ENCODE data around the gene KLK7.

The KLK7 gene

DNA sequence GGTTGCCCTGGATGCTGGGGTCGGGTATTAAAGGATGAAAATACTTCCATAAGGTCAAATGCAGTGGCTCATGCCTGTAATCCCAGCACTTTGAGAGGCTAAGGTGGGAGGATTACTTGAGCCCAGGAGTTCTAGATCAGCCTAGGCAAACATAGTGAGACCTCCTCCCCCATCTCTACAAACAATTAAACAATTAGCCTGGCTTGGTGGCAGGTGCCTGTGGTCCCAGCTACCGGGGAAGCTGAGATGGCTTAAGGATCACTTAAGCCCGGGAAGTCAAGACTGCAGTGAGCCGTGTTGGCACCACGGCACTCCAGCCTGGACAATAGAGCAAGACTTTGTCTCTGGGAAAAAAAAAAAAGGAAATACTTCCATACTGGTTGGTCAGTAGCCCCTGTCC, 41.2 kb upstream of the KLK7 start:
- H3K27me3 ChIP-seq: peaks cover 7% of the 10 kb centered on the region

DNA sequence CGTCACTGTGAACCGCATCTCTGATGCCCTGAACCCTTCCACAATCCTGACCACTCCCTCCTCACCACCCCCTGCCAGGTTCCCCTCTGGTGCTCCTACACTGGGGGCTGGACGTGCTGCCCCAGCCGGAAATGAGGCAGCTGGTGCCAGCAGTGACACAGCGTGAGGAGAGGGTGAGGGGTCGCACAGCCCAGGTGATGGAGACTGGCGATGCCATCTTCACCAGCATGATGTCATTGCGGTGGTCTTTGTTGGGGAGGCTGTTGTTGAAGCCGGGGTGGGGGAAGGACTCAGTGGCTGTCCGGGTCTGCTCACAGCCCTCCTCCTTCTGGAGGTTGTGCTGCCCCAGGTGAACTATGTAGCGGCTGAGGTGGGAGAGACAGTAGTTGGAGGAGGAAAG, 40.2 kb upstream of the KLK7 start:
- no peaks in the 10 kb centered on the region for H3K36me3 ChIP-seq
- TF ChIP-seq Cebpa-rat (IDR thresholded peaks at IDR 0.05): no peak
- H3K4me3 ChIP-seq: no peak overlapping the region
- peaks cover 17% of the 10 kb centered on the region for H3K27me3 ChIP-seq
- no peak overlapping the region for H3K4me2 ChIP-seq
- H3K4me1 ChIP-seq: peaks cover 6% of the 10 kb centered on the region; the same call in 1 of the 2 replicates
- no peaks in the 10 kb centered on the region; the same call in 1 of the 2 replicates for H4K20me1 ChIP-seq
- H3K27ac ChIP-seq: no peak overlapping the region
- H3K9me3 ChIP-seq: no peaks in the 10 kb centered on the region
- no peak overlapping the region for H3K9ac ChIP-seq

More for the DNA sequence above, 41.2 kb upstream of the KLK7 start:
- no peaks in the 10 kb centered on the region for H3K9me3 ChIP-seq
- no peaks in the 10 kb centered on the region for H3K36me3 ChIP-seq
- H3K27ac ChIP-seq: no peak overlapping the region
- H3K4me2 ChIP-seq: no peak overlapping the region
- no peaks in the 10 kb centered on the region; the same call in 1 of the 2 replicates for H3K4me1 ChIP-seq
- no peak overlapping the region for H3K9ac ChIP-seq
- no peak for TF ChIP-seq Cebpa-rat (IDR thresholded peaks at IDR 0.05)
- H4K20me1 ChIP-seq: no peaks in the 10 kb centered on the region; the same call in 1 of the 2 replicates
- H3K4me3 ChIP-seq: no peak overlapping the region

DNA sequence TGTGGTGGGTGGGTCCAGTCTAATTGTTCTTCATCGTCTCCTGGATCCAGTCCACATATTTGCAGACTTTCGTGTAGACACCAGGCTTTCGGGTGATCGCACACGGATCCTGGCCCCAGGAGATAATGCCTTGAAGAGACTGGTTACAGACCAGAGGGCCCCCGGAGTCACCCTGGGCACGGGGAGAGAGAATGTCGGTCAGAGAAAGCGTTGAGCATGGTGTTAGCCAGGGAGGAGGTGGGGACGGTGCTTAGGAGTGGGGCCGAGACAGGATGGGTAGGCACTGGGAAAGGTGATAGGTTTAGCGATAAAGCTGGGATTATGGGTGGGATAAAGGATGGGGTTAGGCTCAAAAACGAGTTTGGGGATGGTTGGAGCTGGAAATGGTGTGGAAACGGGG, 38.8 kb upstream of the KLK7 start:
- Histone ChIP-seq H3K27me3 (peaks cover 31% of the 10 kb centered on the region), H3K4me1 (peaks cover 15% of the 10 kb centered on the region; the same call in 1 of the 2 replicates), H3K4me3 (no peak overlapping the region), H4K20me1 (no peaks in the 10 kb centered on the region; the same call in 1 of the 2 replicates), H3K4me2 (no peak overlapping the region), H3K27ac (no peak overlapping the region), H3K9ac (no peak overlapping the region), H3K36me3 (no peaks in the 10 kb centered on the region), H3K9me3 (no peaks in the 10 kb centered on the region)
- TF ChIP-seq Cebpa-rat (IDR thresholded peaks at IDR 0.05): no peak

DNA sequence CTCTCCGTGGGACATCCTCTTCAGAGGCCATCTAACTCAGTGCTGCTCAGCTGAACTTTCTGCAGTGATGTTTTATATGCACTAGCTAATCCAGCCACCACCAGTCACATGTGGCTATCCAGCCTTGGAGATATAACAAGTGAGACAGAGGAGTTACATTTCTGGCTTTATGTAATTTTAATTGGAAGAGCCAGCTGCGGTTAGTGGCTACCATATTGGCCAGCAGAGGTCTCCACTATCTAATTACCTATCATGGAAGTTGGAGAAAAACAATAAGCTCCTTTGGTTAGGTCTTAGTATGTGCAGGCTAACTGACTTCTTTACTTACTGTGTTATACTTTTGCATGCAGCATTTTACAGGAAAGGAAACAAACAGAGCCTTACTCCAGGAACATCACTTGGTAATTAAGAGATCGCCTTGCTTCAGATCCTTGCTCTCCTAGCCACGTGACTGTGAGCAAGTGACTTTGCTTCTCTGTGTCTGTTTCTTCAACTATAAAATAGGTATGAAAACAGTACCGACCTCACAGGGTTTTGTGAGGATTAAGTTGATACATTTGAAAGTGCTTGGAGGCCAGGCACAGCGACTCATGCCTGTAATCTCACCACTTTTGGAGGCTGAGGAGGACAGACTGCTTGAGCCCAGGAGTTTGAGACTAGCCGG, 37.4 kb upstream of the KLK7 start:
- peaks cover 15% of the 10 kb centered on the region; the same call in 1 of the 2 replicates for H3K4me1 ChIP-seq
- H3K4me2 ChIP-seq: no peak overlapping the region
- no peak overlapping the region for H3K27ac ChIP-seq
- H3K36me3 ChIP-seq: no peaks in the 10 kb centered on the region
- no peaks in the 10 kb centered on the region for H3K9me3 ChIP-seq
- no peak overlapping the region for H3K9ac ChIP-seq
- no peaks in the 10 kb centered on the region; the same call in 1 of the 2 replicates for H4K20me1 ChIP-seq
- H3K4me3 ChIP-seq: no peak overlapping the region
- no peak for TF ChIP-seq Cebpa-rat (IDR thresholded peaks at IDR 0.05)
- peaks cover 42% of the 10 kb centered on the region for H3K27me3 ChIP-seq

DNA sequence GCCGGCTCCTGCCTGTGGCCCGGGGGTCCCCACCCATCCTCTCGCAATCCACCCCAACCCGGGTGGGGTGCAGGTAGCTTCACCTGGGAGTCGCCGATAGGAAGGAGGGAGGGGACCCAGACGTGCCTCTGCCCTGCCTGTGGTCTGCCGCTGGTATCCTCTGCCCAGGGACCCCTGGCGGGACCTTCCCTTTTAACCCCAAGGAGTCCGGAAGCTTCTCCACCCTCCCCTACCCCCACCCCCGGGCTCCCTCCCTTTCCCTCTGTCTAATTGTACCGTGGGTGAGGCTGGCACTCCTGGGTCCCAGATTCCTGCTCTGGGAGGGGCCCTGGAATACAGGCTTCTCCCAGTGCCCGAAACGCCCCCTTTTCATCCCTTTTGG, 35.8 kb upstream of the KLK7 start, which contains the start of gene KLK10:
Gene KLK10 (minus strand): TSS at position 166 of the 382 bp plus-strand sequence. CDS start 579 bp downstream, outside the sequence.
- Histone ChIP-seq H3K4me2 (peak within 1 kb of the TSS; percentile 64), H3K27me3 (peaks cover 42% of the 10 kb centered on the region), H3K4me3 (peak within 1 kb of the TSS; percentile 41)

DNA sequence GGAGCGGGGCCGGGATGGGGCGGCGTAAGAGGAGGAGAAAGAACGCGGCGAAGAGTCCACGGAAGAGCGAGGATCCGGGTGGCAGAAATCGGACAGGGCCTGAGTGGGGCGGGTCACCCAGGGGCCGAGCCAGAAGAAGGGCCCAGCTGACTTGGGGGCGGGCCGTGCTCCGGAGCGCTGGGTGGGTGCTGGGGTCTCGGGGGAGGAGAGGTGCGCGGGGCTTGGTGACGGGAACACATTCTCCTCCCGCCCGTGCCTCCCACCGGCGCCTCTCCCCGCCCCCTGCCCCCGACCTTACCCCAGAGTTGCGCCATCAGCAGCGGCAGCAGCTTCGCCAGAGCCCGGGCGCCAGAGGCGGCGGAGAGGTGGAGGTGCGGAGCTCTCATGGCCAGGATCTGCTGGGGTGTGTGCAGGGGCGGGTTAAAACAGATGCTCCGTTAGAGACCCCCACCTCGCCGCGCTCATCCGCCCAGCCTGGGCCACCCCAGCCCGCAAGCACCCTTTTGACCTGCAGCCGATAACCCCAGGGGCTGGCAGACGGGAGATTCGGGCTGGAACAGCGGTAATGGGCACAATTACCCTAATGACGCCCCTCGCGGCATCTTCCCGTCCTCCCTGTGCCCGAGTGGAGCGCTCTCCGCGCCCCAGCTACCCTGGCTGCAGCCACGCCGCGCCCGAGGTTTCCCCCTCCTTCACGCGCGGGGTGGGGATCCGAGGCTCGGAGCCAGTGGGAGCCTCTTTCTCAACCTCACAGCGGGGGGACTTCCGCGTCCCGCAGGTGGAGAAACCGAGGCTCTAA, 35.2 kb upstream of the KLK7 start:
- Histone ChIP-seq H3K9me3 (no peaks in the 10 kb centered on the region), H3K9ac (no peak overlapping the region), H4K20me1 (no peaks in the 10 kb centered on the region; the same call in 1 of the 2 replicates), H3K27me3 (peaks cover 42% of the 10 kb centered on the region), H3K4me1 (peaks cover 16% of the 10 kb centered on the region; the same call in 1 of the 2 replicates), H3K4me2 (peak overlapping the region; percentile 64), H3K4me3 (peak overlapping the region; percentile 41), H3K36me3 (no peaks in the 10 kb centered on the region), H3K27ac (no peak overlapping the region)
- TF ChIP-seq Cebpa-rat (IDR thresholded peaks at IDR 0.05): no peak

More for the DNA sequence above, 35.8 kb upstream of the KLK7 start, which contains the start of gene KLK10:
- TF ChIP-seq Cebpa-rat (IDR thresholded peaks at IDR 0.05): no peak
- Histone ChIP-seq H3K27ac (no peak within 1 kb of the TSS), H3K36me3 (no peaks in the 10 kb centered on the region), H3K4me1 (peaks cover 15% of the 10 kb centered on the region; the same call in 1 of the 2 replicates), H3K9me3 (no peaks in the 10 kb centered on the region), H4K20me1 (no peaks in the 10 kb centered on the region; the same call in 1 of the 2 replicates), H3K9ac (no peak within 1 kb of the TSS)

DNA sequence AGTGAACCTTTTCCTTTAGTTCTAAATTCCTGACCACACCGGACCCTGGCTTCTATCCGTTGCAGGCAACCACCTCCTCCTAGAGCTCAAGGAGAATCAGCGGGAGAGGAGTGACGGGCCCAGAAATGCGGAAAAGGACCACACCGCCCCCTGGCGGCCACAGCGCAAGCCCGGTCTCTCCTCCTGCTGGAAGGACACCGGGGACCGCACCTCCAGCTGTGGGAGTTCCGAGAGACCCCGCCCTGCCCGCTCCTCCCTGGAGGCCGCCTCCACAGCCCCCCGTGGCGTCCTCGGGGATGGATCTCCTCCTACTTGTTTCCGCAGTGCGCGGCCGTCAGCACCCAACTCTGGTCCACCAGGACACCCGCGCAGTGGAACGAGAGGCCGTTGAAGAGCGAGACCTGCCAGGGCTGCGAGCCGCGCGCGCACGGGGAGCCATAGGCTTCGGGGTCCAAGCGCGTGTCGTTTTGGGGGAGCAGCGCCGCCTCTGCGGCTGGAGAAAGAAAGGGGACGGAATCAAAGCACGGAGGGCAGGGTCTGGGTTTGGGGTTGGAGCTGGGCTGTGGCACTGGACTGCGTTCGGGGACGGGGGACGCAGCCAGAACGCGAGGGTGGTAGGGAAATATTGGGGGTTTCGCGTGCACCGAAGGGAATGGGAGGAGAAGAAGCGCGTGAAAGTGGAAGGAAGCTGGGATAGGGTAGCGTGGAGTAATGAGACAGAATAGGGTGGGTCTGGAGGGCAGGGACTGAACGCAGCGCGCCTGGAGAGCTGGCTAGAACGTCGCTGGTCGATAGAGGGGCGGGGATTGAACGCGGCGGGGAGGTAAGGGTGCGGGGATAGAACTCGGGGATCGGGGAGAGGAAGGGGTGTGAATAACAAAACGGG, 33.3 kb upstream of the KLK7 start:
- H3K9me3 ChIP-seq: no peaks in the 10 kb centered on the region
- peaks cover 42% of the 10 kb centered on the region for H3K27me3 ChIP-seq
- TF ChIP-seq Cebpa-rat (IDR thresholded peaks at IDR 0.05): no peak
- no peak overlapping the region for H3K27ac ChIP-seq
- no peaks in the 10 kb centered on the region for H3K36me3 ChIP-seq
- no peak overlapping the region for H3K9ac ChIP-seq
- no peak overlapping the region for H3K4me3 ChIP-seq
- no peaks in the 10 kb centered on the region; the same call in 1 of the 2 replicates for H4K20me1 ChIP-seq
- no peak overlapping the region for H3K4me2 ChIP-seq
- H3K4me1 ChIP-seq: peaks cover 33% of the 10 kb centered on the region

DNA sequence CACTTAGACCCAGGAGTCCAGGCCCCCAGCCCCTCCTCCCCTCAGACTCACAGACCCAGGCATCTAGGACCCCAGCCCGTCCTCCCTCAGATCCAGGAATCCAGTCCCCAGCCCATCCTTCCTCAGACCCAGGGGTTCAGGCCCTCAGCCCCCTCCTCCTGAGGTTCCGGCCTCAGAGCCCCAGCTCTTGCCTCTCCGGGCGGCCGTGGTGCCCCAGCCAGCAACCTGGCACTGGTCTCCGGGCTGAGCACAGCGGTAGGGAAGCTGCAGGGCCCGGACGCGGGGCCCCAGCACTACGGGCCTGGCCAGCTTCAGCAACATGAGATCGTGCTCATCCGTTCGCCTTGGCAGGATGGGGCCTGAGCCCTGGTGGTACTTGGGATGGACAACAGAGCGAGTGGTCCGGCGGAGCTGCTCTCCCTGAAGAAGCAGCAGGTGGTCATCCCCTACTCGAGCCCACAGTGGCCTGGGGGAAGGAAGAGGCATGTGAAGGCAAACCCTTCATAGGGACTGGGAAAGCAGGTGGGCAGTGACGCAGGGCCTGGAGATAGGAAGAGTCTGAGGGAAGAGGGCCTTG, 32.1 kb upstream of the KLK7 start:
- Histone ChIP-seq H3K4me1 (peaks cover 33% of the 10 kb centered on the region), H3K4me2 (no peak overlapping the region), H3K27ac (no peak overlapping the region), H3K36me3 (no peaks in the 10 kb centered on the region), H3K9me3 (no peaks in the 10 kb centered on the region), H3K4me3 (no peak overlapping the region), H4K20me1 (no peaks in the 10 kb centered on the region; the same call in 1 of the 2 replicates), H3K9ac (no peak overlapping the region), H3K27me3 (peaks cover 42% of the 10 kb centered on the region)
- TF ChIP-seq Cebpa-rat (IDR thresholded peaks at IDR 0.05): no peak

DNA sequence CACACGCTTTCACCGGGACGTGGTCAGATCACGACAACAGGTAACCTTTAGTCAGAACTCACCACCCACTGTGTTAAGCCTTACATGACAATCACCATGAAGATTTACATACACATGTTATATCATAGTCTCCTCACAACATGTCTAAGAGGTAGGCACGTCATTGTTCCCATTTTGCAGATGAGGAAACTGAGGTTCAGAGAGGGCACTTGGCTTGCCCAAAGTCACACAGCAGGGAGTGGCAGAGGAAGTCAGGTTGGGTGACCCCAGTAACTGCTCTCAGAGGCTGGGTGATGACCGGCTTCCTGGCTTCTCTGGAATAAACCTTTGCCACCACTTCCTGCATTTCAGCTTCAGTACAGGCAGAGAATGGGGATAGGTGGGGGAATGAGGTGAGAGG, 30.5 kb upstream of the KLK7 start:
- Histone ChIP-seq H3K4me3 (no peak overlapping the region), H3K27ac (no peak overlapping the region), H3K36me3 (no peaks in the 10 kb centered on the region), H3K27me3 (peaks cover 27% of the 10 kb centered on the region), H3K9me3 (no peaks in the 10 kb centered on the region), H3K9ac (no peak overlapping the region), H3K4me1 (peaks cover 30% of the 10 kb centered on the region), H3K4me2 (no peak overlapping the region), H4K20me1 (no peaks in the 10 kb centered on the region; the same call in 1 of the 2 replicates)
- TF ChIP-seq Cebpa-rat (IDR thresholded peaks at IDR 0.05): no peak
